Measurements from ENCODE around the gene FOXQ1.

- TF ChIP-seq CTCF (IDR thresholded peaks at IDR 0.05) (no peak), ZFX (IDR thresholded peaks at IDR 0.05; ENCODE audit: borderline replicate concordance) (no peak)
Observed at GRCh38 chr6:1315201-1315559, 3.3 kb downstream of the FOXQ1 start.

Data from 22Rv1 (cell line).